Breast epithelium (tissue), 3 donors: ENCODE measurements around the gene TRPM3.

Experiments used
- CTCF ChIP-seq, 3 donors: fragments of 450-650 bp; IDR thresholded peaks; one replicate each; pipeline ENCODE4 v1.5.1; 2016 to 2017; ENCODE audit warnings: antibody characterized with exemption in 3 of 3, mild to moderate bottlenecking in 3 of 3, moderate library complexity in 3 of 3
- POLR2A ChIP-seq: fragments of 450-650 bp; IDR thresholded peaks from one replicate; pipeline ENCODE4 v1.6.1; 2016; ENCODE audit warnings: antibody characterized with exemption, mild to moderate bottlenecking, moderate library complexity

GRCh38 chr9:70979966-70980365 is 141.5 kb downstream of the TRPM3 start:
- no peak for TF ChIP-seq POLR2A
- TF ChIP-seq CTCF (IDR thresholded peaks at IDR 0.05), result no peak
